Astrocyte (in vitro differentiated cells and primary cell): ENCODE results near the gene ZNF407.

Source experiments
- CTCF ChIP-seq: IDR thresholded peaks from 2 replicates; pipeline ENCODE4 v1.5.1; 2011; ENCODE audit warnings: low read depth, mild to moderate bottlenecking, inconsistent platforms, low read length, moderate library complexity; ENCODE audit not compliant: insufficient read depth
- EZH2 ChIP-seq: IDR thresholded peaks from 2 replicates; pipeline ENCODE4 v1.6.1; 2012; ENCODE audit warnings: mild to moderate bottlenecking, low read length, inconsistent platforms; ENCODE audit not compliant: insufficient read depth

GRCh38 chr18:74918276-74918790 is 320.7 kb downstream of the ZNF407 start:
- TF ChIP-seq CTCF (no peak), EZH2 (no peak)
